Measurements from ENCODE around the gene HSD17B2.

The HSD17B2 gene

DNA sequence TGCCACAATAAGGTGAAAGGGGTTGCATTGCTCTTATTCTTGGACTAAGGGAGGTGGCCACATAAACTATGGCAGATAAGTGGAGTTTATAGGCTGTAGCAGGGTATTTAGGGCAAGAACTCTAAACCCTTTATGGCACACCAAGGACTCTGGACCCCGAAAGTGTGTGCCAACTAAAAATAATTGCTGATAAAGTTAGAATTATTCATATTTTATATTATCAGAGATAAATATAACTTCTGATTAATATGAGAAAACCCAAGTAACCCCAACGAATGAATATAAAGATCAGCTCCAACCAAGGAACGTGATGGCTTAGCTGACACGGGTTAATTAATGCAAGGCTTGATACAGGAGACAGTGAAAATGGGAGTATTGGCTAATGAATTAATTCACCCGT is 15.0 kb upstream of the HSD17B2 start:
- Histone ChIP-seq H3K27ac (ENCODE audit: low read length) (no peak overlapping the region), H3K9me3 (ENCODE audit: control insufficient read depth in 1 of 2, low read length in 2 of 2) (peaks cover 4 to 6% of the 10 kb centered on the region in 2 donors), H3K36me3 (ENCODE audit: control insufficient read depth in 1 of 2, insufficient read depth in 2 of 2, low read length in 2 of 2) (no peaks in the 10 kb centered on the region), H3K27me3 (ENCODE audit: low read depth, low read length) (no peaks in the 10 kb centered on the region), H3K4me1 (ENCODE audit: control insufficient read depth in 1 of 2, insufficient read depth in 2 of 2, low read length in 2 of 2) (no peaks in the 10 kb centered on the region), H3K4me3 (ENCODE audit: low read depth in 1 of 2, low read length in 2 of 2) (no peak overlapping the region)

DNA sequence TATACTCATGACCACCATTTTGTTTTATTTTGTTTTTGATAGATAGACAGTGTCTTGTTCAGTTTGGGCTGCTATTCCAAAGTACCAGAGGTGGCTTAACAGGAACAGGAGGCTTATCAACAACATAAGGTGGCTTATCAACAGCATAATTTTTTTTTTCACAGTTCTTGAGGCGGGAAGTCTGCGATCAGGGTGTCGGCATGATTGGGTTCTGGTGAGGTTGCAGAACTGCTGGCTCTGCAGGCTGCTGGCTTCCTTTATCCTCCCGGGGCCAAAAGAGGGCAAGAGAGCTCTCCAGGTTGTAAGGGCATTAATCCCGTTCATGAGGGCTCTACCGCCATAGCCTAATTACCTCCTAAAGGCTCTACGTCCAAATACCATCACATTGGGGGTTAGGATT is 11.8 kb upstream of the HSD17B2 start:
- Histone ChIP-seq H3K36me3 (ENCODE audit: control insufficient read depth in 1 of 2, insufficient read depth in 2 of 2, low read length in 2 of 2) (no peaks in the 10 kb centered on the region), H3K4me3 (ENCODE audit: low read depth in 1 of 2, low read length in 2 of 2) (no peak overlapping the region)

DNA sequence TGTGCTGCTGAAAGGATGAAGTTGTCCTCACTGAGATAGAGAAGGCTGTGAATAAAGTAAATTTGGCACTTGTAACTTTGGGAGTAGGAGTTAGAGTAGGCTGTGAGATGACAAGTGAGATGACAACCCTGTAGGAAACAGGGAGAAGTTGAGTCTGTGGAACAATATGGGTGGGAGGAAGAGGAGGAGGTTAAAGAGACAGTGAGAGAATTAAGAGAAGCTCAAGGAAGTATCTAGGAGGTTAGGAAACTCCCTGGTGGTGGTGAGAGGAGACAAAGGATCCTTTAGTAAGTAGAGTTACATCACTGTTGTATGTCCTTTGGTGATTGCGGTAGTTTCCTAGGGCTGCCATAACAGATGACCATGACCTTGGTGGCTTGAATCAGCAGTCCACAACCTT is 10.7 kb upstream of the HSD17B2 start:
- Histone ChIP-seq H3K4me1 (ENCODE audit: control insufficient read depth in 1 of 2, insufficient read depth in 2 of 2, low read length in 2 of 2) (no peaks in the 10 kb centered on the region), H3K9me3 (ENCODE audit: control insufficient read depth in 1 of 2, low read length in 2 of 2) (no peaks in the 10 kb centered on the region), H3K27ac (ENCODE audit: low read length) (no peak overlapping the region), H3K4me3 (ENCODE audit: low read depth in 1 of 2, low read length in 2 of 2) (no peak overlapping the region), H3K27me3 (ENCODE audit: low read depth, low read length) (no peaks in the 10 kb centered on the region), H3K36me3 (ENCODE audit: control insufficient read depth in 1 of 2, insufficient read depth in 2 of 2, low read length in 2 of 2) (no peaks in the 10 kb centered on the region)

More for the DNA sequence above, 11.8 kb upstream of the HSD17B2 start:
- Histone ChIP-seq H3K27ac (ENCODE audit: low read length) (no peak overlapping the region), H3K9me3 (ENCODE audit: control insufficient read depth in 1 of 2, low read length in 2 of 2) (no peaks in the 10 kb centered on the region), H3K4me1 (ENCODE audit: control insufficient read depth in 1 of 2, insufficient read depth in 2 of 2, low read length in 2 of 2) (no peaks in the 10 kb centered on the region), H3K27me3 (ENCODE audit: low read depth, low read length) (no peaks in the 10 kb centered on the region)

DNA sequence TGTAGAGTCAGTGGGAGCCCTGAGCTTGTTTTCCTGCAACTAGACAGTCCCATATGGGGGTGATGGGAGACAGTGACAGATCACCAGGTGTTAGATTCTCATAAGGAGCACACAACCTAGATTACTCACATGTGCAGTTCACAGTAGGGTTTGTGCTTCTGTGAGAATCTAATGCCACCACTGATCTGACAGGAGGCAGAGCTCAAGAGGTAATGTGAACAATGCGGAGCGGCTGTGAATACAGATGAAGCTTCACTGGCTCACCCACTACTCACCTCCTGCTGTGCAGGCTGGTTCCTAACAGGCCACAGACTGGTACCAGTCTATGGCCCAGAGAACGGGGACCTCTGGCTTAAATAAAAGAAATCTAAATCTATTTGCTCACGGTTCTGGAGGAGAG is 10.2 kb upstream of the HSD17B2 start:
- no peaks in the 10 kb centered on the region for H3K4me1 ChIP-seq (ENCODE audit: control insufficient read depth in 1 of 2, insufficient read depth in 2 of 2, low read length in 2 of 2)

DNA sequence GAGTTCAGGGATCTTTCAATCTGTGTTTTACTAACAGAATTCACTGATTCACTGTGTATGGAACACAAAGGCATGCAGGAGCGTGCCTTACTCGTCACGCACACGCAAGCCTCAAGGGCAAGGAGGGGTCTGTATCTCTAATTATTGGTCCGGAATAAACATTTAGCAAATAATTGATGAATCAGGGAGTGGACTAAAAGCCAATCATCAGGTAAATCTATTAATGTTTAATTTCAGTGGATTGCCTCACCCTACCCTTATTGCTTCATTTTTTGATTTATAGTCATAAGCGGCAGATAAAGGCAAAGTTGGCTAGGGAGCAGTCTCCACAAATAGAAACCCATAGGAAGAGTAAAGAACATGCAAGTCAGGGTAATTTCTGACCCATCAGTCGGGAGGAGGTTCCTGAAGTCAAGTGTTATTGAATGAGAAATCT is 7.4 kb upstream of the HSD17B2 start:
- H3K36me3 ChIP-seq (ENCODE audit: control insufficient read depth in 1 of 2, insufficient read depth in 2 of 2, low read length in 2 of 2): no peaks in the 10 kb centered on the region
- no peaks in the 10 kb centered on the region for H3K4me1 ChIP-seq (ENCODE audit: control insufficient read depth in 1 of 2, insufficient read depth in 2 of 2, low read length in 2 of 2)
- H3K4me3 ChIP-seq (ENCODE audit: low read depth in 1 of 2, low read length in 2 of 2): no peak overlapping the region
- H3K27ac ChIP-seq (ENCODE audit: low read length): peak overlapping the region; percentile 74
- no peaks in the 10 kb centered on the region for H3K27me3 ChIP-seq (ENCODE audit: low read depth, low read length)
- no peaks in the 10 kb centered on the region for H3K9me3 ChIP-seq (ENCODE audit: control insufficient read depth in 1 of 2, low read length in 2 of 2)

More for the DNA sequence above, 10.2 kb upstream of the HSD17B2 start:
- Histone ChIP-seq H3K4me3 (ENCODE audit: low read depth in 1 of 2, low read length in 2 of 2) (no peak overlapping the region), H3K27ac (ENCODE audit: low read length) (no peak overlapping the region), H3K27me3 (ENCODE audit: low read depth, low read length) (no peaks in the 10 kb centered on the region), H3K36me3 (ENCODE audit: control insufficient read depth in 1 of 2, insufficient read depth in 2 of 2, low read length in 2 of 2) (no peaks in the 10 kb centered on the region), H3K9me3 (ENCODE audit: control insufficient read depth in 1 of 2, low read length in 2 of 2) (no peaks in the 10 kb centered on the region)

DNA sequence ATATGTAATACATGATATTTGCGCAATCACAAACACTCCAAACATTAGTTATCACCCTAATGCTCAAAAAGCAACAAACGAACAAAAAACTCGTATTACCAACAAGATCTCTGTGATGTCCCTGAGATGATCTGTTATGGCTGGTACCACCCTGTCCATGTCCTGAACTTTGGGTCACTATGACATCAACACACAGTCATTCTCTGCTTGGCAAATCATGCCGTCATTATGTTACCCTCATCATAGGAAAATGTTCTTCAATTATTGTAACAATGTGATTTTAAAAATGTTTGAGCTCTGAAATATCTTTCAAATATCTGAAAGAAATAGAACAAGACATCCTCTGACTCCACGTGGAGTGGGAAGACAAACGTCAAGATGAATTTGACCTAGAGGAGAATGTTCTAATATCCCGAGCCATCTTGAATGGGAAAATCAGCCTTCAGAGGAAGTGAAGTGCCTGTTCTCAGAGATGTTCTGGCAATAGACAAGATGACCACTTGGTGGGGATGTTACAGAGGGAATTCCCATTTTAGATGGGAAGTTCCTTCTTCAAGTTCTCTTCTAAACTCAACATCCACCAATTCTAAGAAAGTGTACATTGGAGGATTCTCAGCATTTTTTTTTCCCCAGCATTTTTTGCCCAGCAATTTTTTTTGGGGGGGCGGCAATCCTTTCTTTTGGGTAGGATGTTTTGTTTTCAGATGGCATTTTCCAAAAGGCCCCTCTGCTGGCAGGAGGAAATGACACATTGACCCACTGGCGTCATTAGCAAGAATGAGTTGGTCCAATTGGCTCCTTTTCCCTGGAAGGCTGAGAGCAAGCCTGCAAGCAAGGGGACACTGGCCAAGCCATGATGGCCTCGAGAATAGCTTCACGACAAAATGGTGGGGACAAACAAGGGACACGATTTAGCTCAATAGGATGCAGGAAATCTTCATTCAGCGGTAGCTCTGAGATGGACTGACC is 3.7 kb upstream of the HSD17B2 start:
- H3K9me3 ChIP-seq (ENCODE audit: control insufficient read depth in 1 of 2, low read length in 2 of 2): no peaks in the 10 kb centered on the region
- no peak overlapping the region for H3K4me3 ChIP-seq (ENCODE audit: low read depth in 1 of 2, low read length in 2 of 2)
- H3K27me3 ChIP-seq (ENCODE audit: low read depth, low read length): no peaks in the 10 kb centered on the region

DNA sequence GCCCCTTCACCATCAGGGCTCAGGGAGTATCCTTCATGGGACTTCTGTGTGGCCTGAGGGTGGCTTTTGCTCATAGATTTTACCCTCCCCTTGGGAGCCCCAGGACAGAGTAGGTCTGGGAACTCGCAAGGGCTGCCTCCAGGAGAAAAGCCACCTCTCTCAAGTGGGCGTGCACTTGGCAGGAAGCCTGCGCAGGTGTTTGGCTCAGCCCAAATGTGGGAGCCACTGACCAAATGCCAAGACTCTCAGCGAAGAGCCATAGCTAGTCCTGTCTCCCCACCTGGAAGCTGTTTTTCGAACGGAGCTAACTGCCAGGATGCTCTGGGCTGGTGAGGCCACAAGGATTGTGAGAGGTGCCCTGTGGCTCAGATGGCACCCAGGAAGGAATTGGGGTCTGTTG is 2.0 kb upstream of the HSD17B2 start:
- H3K4me3 ChIP-seq (ENCODE audit: low read depth in 1 of 2, low read length in 2 of 2): no peak overlapping the region
- H3K27ac ChIP-seq (ENCODE audit: low read length): no peak overlapping the region
- H3K9me3 ChIP-seq (ENCODE audit: control insufficient read depth in 1 of 2, low read length in 2 of 2): no peaks in the 10 kb centered on the region

More for the DNA sequence above, 3.7 kb upstream of the HSD17B2 start:
- Histone ChIP-seq H3K27ac (ENCODE audit: low read length) (no peak overlapping the region), H3K4me1 (ENCODE audit: control insufficient read depth in 1 of 2, insufficient read depth in 2 of 2, low read length in 2 of 2) (no peaks in the 10 kb centered on the region), H3K36me3 (ENCODE audit: control insufficient read depth in 1 of 2, insufficient read depth in 2 of 2, low read length in 2 of 2) (no peaks in the 10 kb centered on the region)

DNA sequence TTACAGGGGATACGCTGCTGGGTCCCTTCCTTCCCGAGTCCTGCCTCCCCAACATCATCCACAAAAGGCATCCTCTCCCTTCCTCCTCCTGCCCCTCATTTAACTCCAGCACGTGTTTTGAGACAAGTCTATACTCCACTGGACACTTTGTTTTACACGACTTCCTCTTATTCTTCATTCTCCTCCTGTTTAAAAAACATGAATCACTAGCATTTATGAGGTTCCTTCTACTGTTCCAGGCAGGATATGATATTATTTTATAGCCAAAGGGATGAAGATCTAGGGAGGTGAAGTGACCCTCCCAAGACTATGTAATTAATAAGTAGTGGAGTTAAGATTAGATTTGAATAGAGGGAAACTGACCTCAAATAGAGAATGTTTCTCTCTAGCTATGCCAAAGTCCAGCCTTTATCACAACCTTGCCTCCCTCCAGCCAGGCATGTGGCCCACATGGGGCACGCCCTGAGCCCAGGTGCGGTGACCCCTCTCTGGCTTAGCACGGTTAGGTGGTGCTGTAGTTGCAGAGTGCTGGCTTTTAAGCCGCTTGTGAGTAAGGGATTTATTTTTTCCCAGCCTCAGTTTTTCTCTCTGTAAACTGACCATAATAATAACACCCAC is 1.3 kb upstream of the HSD17B2 start:
- Histone ChIP-seq H3K9me3 (ENCODE audit: control insufficient read depth in 1 of 2, low read length in 2 of 2) (no peaks in the 10 kb centered on the region), H3K27me3 (ENCODE audit: low read depth, low read length) (no peaks in the 10 kb centered on the region), H3K27ac (ENCODE audit: low read length) (no peak overlapping the region), H3K4me1 (ENCODE audit: control insufficient read depth in 1 of 2, insufficient read depth in 2 of 2, low read length in 2 of 2) (no peaks in the 10 kb centered on the region), H3K4me3 (ENCODE audit: low read depth in 1 of 2, low read length in 2 of 2) (no peak overlapping the region), H3K36me3 (ENCODE audit: control insufficient read depth in 1 of 2, insufficient read depth in 2 of 2, low read length in 2 of 2) (no peaks in the 10 kb centered on the region)

More for the DNA sequence above, 2.0 kb upstream of the HSD17B2 start:
- Histone ChIP-seq H3K27me3 (ENCODE audit: low read depth, low read length) (no peaks in the 10 kb centered on the region), H3K4me1 (ENCODE audit: control insufficient read depth in 1 of 2, insufficient read depth in 2 of 2, low read length in 2 of 2) (no peaks in the 10 kb centered on the region), H3K36me3 (ENCODE audit: control insufficient read depth in 1 of 2, insufficient read depth in 2 of 2, low read length in 2 of 2) (no peaks in the 10 kb centered on the region)

DNA sequence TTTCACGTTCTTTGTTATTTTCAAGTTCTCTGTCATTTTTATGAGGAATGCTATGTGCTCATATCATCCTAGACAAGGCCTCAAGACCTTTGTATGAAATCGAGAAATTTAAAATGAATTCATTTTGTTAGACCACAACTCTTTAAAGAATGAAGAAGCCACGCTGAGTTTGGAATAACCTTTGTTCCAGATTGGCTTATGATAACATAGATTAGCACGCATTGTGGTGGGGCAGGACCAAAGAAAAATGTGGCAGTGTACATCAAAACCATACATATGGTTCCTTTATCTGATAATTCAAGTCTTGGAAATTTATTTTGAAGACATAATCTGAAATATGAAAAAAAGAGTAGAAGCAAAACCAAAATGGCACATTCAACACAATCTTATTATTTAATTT is 2.2 kb downstream of the HSD17B2 start:
- Histone ChIP-seq H3K9me3 (ENCODE audit: control insufficient read depth in 1 of 2, low read length in 2 of 2) (no peaks in the 10 kb centered on the region), H3K27me3 (ENCODE audit: low read depth, low read length) (no peaks in the 10 kb centered on the region), H3K36me3 (ENCODE audit: control insufficient read depth in 1 of 2, insufficient read depth in 2 of 2, low read length in 2 of 2) (no peaks in the 10 kb centered on the region), H3K4me3 (ENCODE audit: low read depth in 1 of 2, low read length in 2 of 2) (peak overlapping the region in 1 of 2 donors; percentile 47), H3K27ac (ENCODE audit: low read length) (no peak overlapping the region), H3K4me1 (ENCODE audit: control insufficient read depth in 1 of 2, insufficient read depth in 2 of 2, low read length in 2 of 2) (no peaks in the 10 kb centered on the region)

DNA sequence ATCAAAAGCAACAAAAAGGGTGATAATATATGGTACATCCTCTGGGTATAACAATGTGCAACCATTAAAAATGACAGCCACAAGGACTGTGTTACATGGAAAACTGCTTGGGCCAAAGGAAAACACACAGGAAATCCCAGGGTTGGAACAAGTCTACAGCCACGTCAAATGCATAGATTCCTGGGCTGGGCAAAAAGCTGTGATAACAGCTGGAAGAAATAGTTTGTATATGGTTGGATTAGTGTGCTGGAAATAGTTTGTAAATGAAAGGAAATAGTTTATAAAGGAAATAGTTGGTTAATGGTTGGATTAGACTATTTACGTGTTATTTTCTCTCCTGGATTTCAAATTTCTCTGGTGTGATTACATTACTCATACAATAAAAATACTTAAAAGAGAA is 2.6 kb downstream of the HSD17B2 start:
- H3K36me3 ChIP-seq (ENCODE audit: control insufficient read depth in 1 of 2, insufficient read depth in 2 of 2, low read length in 2 of 2): no peaks in the 10 kb centered on the region
- H3K27me3 ChIP-seq (ENCODE audit: low read depth, low read length): no peaks in the 10 kb centered on the region
- H3K4me1 ChIP-seq (ENCODE audit: control insufficient read depth in 1 of 2, insufficient read depth in 2 of 2, low read length in 2 of 2): no peaks in the 10 kb centered on the region
- no peaks in the 10 kb centered on the region for H3K9me3 ChIP-seq (ENCODE audit: control insufficient read depth in 1 of 2, low read length in 2 of 2)
- no peak overlapping the region for H3K27ac ChIP-seq (ENCODE audit: low read length)
- no peak overlapping the region for H3K4me3 ChIP-seq (ENCODE audit: low read depth in 1 of 2, low read length in 2 of 2)

DNA sequence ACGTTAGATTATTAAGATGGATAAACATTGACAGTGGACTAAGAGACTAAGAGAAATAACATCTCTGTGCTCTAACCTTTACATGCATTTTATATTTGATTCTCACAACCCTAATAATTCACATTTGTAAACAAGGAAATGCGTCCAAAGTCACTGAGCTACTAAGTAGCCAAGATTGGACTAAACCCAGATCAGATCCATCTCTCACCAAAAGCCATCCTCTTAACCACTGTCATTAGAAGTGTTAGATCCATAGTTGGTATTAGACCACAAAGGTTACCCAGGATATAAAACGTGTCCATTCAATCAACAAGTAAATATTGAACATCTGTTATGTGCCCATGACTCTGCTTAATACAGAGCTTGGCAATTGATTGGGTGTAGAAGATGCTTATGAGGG is 5.2 kb downstream of the HSD17B2 start:
- Histone ChIP-seq H3K27me3 (ENCODE audit: low read depth, low read length) (no peaks in the 10 kb centered on the region), H3K36me3 (ENCODE audit: control insufficient read depth in 1 of 2, insufficient read depth in 2 of 2, low read length in 2 of 2) (no peaks in the 10 kb centered on the region), H3K27ac (ENCODE audit: low read length) (no peak overlapping the region), H3K4me3 (ENCODE audit: low read depth in 1 of 2, low read length in 2 of 2) (no peak overlapping the region), H3K4me1 (ENCODE audit: control insufficient read depth in 1 of 2, insufficient read depth in 2 of 2, low read length in 2 of 2) (no peaks in the 10 kb centered on the region), H3K9me3 (ENCODE audit: control insufficient read depth in 1 of 2, low read length in 2 of 2) (no peaks in the 10 kb centered on the region)

All from muscle layer of duodenum (tissue), 2 donors.